Activated naive CD8-positive, alpha-beta T cell (primary cell): Measurements from ENCODE around the gene MGMT.

ENCODE experiments used
- H3K27ac Mint-ChIP-seq: one replicate; pipeline ENCODE4 v1.8.0; 2021; ENCODE audit warnings: mixed read lengths
- H3K27me3 Mint-ChIP-seq: one replicate; pipeline ENCODE4 v1.8.0; 2021; ENCODE audit warnings: mixed read lengths
- H3K36me3 Mint-ChIP-seq: one replicate; pipeline ENCODE4 v1.8.0; 2021; ENCODE audit warnings: mixed read lengths
- H3K4me1 Mint-ChIP-seq: one replicate; pipeline ENCODE4 v1.8.0; 2021; ENCODE audit warnings: low read depth, mixed read lengths
- H3K4me3 Mint-ChIP-seq: one replicate; pipeline ENCODE4 v1.8.0; 2021; ENCODE audit warnings: mild to moderate bottlenecking, mixed read lengths
- H3K9me3 Mint-ChIP-seq: one replicate; pipeline ENCODE4 v1.8.0; 2021; ENCODE audit warnings: low read depth, mixed read lengths

The MGMT gene

DNA sequence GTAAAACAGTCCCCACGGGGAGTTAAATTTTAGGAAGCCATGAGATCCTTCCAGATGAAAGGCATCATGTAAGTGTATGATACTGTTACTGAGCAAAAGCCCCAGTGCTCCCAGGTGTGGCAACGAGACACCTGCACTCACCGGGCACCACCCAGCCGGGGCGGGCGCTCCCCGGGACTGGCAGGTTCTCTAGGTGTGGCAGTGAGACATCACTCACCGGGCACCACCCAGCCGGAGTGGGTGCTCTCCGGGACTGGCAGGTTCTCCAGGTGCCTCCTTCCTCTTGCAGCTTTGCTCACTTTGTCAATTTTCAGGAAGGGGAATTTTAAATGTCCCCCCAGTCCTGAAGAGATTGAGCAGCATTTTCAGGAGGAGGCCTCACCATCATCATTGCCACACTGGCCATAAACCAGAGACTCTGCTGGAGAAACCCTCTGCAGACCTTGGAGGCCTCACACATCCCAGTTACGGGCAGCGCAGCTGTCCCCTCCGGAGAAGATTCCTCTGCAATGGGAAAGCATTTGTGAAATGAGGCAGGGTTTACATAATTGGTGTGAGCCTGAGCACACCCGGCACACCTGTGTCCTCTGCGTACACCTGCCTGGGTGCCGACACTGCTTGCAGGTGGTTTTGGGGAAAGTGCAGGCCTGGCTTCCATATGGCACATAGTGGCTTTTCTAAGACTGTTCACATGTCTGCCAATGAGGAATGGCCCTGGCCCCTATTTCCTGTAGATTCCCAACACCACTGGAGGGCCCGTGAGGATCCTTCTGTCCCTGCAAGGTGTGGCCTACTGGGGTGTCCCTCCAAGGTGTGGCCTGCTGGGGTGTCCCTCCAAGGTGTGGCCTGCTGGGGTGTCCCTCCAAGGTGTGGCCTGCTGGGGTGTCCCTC, 305.7 kb downstream of the MGMT start:
- Mint-ChIP-seq H3K4me1 (no peaks in the 10 kb centered on the region), H3K4me3 (no peak overlapping the region), H3K27ac (no peak overlapping the region), H3K36me3 (peaks cover 21% of the 10 kb centered on the region), H3K9me3 (no peaks in the 10 kb centered on the region), H3K27me3 (no peaks in the 10 kb centered on the region)

DNA sequence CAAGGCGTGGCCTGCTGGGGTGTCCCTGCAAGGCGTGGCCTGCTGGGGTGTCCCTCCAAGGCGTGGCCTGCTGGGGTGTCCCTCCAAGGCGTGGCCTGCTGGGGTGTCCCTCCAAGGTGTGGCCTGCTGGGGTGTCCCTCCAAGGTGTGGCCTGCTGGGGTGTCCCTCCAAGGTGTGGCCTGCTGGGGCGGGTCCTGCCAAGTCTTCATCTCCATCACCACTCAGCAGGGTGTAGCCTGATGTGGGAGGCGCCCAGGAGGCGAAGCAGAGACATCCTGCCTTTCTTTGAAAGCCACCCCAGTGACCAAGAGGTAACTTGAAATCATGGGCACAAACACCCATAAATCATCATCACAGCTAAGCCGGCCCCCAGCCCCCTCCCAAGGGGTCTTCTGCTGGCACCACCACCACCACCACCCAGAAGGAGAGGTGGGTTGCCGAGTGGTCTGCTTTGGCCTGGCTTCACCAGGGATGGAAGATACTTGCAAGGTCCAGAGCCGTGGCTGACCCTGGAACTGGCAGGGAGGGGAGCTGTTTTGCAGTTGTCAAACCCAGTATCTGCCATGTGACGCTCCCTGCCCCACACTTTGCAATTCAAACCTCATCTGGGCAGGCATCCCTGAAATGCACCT, 306.4 kb downstream of the MGMT start:
- no peaks in the 10 kb centered on the region for H3K9me3 Mint-ChIP-seq

DNA sequence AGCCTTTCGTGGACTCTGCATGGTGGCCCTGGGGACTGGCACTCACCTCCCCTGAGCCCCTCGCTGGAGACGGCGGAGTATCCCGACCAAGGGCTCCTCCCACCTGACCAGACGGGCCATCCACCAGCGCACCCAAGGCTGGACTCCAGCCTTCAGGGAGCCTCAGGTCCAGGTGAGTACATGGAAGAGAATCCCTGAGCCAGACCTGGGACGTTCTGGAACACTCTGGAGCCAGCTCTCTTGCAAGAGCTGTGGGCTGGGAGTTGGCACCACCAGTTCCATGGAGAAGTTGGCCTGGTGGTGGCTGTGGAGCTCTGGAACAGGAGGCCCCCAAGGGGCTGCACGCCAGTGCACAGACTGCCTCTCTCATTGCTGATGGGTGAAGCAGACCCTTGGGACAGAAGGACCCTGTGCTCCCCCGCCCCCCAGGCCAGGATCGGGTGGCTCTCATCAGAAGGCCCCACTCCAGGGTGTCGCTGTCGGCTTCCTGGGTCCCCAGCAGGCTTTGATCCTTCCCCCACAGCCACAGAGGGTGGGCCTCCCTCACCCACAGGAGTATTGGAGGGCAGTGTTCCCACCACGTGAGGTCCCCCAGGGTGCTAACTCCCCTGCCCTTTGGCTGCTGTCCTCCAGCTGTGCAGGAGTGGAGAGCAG, 307.2 kb downstream of the MGMT start:
- H3K36me3 Mint-ChIP-seq = peaks cover 19% of the 10 kb centered on the region
- H3K4me1 Mint-ChIP-seq = no peaks in the 10 kb centered on the region
- no peaks in the 10 kb centered on the region for H3K9me3 Mint-ChIP-seq
- no peak overlapping the region for H3K27ac Mint-ChIP-seq
- H3K4me3 Mint-ChIP-seq = no peak overlapping the region
- H3K27me3 Mint-ChIP-seq = no peaks in the 10 kb centered on the region

More for the DNA sequence above, 306.4 kb downstream of the MGMT start:
- Mint-ChIP-seq H3K27ac (no peak overlapping the region), H3K27me3 (no peaks in the 10 kb centered on the region), H3K36me3 (peaks cover 21% of the 10 kb centered on the region), H3K4me3 (no peak overlapping the region), H3K4me1 (no peaks in the 10 kb centered on the region)

DNA sequence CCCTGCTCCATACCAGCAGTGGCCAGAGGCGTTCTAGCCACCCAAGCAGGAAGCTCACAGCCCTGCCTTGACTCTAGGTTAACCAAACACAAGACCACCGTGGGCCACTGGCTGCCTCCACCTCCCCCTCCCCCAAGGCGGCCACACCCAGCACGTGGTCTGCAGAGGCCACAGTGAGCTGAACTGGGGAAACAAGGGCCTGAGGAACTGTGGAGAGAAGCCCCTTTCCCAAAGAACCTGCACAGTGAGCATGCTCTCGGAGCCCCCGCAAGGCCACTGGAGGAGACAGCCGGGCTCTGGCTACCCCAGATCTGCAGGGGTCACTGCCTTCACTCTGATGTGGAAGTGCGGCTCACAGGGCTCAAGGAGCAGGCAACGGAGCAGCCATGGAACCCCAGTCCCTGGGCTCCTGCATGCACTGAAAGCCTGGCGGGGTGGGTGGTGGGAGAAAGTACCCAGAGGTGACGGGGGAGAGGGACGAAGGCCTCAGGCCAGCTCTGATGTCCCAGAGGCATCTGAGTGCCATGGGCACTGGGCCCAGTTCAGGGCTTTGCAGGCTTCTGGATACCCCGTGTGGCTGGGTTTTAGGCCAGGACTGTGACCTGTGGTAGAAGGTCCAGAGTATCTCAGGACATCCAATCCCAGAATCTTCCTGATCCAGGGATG, 307.8 kb downstream of the MGMT start:
- no peak overlapping the region for H3K4me3 Mint-ChIP-seq
- H3K36me3 Mint-ChIP-seq = peaks cover 15% of the 10 kb centered on the region
- H3K27ac Mint-ChIP-seq = no peak overlapping the region
- no peaks in the 10 kb centered on the region for H3K9me3 Mint-ChIP-seq
- no peaks in the 10 kb centered on the region for H3K4me1 Mint-ChIP-seq
- no peaks in the 10 kb centered on the region for H3K27me3 Mint-ChIP-seq

DNA sequence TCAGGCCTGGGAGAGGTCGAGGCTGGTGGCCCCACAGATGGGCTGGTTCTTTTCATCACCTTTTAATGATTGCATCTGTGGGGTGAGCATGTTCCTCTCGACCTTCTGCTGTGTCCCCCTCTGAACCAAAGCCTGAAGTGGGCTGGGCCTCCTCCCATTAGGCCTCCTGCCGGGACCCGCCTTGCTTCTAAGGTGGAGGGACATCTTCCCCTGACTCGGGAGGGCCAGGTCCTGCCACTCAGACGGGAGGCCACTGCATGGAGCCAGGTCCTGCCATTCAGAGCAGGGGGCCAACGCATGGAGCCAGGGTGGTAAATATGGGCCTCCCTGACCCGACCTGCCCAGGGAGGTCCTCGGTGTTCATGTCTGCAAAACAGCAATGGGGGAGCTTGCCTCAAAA, 308.6 kb downstream of the MGMT start:
- Mint-ChIP-seq H3K4me3 (no peak overlapping the region), H3K27me3 (no peaks in the 10 kb centered on the region), H3K27ac (no peak overlapping the region), H3K4me1 (no peaks in the 10 kb centered on the region), H3K36me3 (peaks cover 13% of the 10 kb centered on the region), H3K9me3 (no peaks in the 10 kb centered on the region)

DNA sequence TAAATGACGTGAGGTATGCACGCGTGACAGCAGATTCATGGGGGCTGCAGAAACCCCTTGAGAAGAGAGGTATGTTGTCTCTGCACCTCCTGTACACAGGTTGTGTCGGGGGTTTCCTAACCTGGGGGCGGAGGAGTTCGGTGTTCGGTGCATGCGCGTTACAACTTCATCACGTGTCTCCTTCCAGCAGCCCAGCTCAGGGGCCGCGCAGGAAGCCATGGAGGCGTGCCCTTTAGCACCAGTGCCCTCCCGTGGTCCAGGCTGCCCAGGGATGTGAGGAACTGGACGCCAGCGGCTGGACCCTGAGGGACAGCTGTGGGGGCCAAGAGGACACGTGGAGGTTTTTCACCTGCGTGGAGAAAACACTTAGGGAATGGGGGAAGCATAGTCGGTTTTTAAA, 310.6 kb downstream of the MGMT start:
- Mint-ChIP-seq H3K27ac (no peak overlapping the region), H3K9me3 (no peaks in the 10 kb centered on the region), H3K4me3 (no peak overlapping the region), H3K27me3 (no peaks in the 10 kb centered on the region), H3K36me3 (peaks cover 5% of the 10 kb centered on the region), H3K4me1 (no peaks in the 10 kb centered on the region)

DNA sequence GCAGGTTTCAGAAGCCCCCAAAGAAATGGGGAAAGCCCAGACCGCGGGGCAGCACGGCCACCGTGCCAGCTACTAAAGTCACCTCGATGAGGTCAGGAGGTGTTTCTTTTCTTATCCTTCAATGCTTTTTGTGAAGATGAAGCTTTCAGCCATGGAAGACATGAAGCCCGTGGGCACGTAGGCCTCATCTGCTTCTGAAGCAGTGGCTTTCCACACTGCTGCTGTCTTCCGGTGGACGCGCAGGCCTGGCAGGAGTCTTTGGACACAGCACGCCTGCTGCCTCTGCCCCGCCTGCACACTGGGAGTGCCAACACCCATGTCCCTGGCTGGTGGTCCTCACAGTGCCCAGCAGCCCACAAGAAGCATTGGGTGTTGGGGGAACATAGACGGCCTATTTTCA, 311.5 kb downstream of the MGMT start:
- no peak overlapping the region for H3K4me3 Mint-ChIP-seq
- H3K4me1 Mint-ChIP-seq = no peaks in the 10 kb centered on the region
- peaks cover 8% of the 10 kb centered on the region for H3K36me3 Mint-ChIP-seq
- H3K9me3 Mint-ChIP-seq = no peaks in the 10 kb centered on the region
- no peak overlapping the region for H3K27ac Mint-ChIP-seq
- no peaks in the 10 kb centered on the region for H3K27me3 Mint-ChIP-seq

DNA sequence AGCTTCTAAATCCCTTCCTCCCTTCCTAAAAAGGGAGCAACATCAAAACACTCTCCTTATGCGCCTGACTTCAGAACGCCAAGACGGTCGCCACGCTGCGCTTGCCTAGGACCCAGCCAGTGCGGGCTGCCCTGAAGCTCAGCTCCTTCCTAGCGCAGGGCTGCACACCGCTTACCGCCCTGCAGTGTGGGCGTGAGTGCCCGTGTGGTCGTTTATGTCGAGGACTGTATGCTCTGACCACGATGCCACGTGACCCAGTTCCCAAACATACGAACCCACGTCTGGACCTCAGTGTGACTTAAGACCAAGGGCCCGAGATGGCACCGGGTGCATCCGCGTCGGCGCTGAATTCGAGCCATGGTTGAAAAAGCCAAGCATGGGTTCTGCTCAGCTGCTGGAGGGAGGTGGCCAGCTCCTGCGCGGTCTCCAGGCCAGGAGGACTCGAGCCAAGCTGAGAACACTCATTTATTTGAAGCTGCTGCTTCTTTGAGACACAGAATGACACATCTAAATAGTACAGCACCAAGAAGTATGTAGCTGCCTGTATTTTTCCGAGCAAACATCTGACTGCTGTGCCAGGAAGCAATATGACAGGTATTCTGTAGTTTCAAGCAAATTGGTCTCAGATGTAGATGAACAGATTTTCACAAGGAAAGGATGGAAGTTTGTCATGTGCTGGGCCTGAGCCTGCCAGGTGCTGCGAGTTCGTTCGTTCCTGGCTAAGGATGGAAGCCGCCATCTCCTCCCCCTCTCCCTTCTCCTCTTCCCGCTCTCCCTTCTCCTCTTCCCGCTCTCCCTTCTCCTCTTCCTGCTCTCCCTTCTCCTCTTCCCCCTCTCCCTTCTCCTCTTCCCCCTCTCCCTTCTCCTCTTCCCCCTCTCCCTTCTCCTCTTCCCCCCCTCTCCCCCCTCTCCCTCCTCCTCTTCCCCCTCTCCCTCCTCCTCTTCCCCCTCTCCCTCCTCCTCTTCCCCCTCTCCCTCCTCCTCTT, 312.4 kb downstream of the MGMT start:
- Mint-ChIP-seq H3K4me1 (no peaks in the 10 kb centered on the region), H3K36me3 (peaks cover 10% of the 10 kb centered on the region), H3K27ac (no peak overlapping the region), H3K4me3 (no peak overlapping the region), H3K9me3 (peaks cover 2% of the 10 kb centered on the region), H3K27me3 (no peaks in the 10 kb centered on the region)

DNA sequence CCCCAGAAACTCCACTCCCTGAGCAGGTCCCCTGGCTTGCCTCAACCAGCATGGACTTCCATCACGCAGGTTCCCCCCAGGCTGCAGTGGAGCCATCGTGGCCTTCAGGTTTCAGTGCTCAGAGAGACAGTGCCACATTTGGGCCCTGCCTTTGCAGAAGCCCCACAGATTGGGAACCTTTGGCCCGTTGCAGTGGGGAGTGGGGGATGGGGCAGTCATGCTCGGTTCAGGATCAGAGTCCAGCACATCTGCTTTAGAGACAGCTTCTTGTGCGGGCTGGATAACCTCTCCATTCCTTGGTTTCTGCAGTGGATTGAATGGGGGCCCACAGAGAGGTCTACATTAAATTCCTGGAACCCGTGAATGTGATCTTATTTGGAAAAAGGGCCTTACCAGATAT, 313.2 kb downstream of the MGMT start:
- Mint-ChIP-seq H3K4me3 (no peak overlapping the region), H3K4me1 (no peaks in the 10 kb centered on the region), H3K36me3 (peaks cover 12% of the 10 kb centered on the region), H3K27ac (no peak overlapping the region), H3K9me3 (peaks cover 4% of the 10 kb centered on the region), H3K27me3 (no peaks in the 10 kb centered on the region)

DNA sequence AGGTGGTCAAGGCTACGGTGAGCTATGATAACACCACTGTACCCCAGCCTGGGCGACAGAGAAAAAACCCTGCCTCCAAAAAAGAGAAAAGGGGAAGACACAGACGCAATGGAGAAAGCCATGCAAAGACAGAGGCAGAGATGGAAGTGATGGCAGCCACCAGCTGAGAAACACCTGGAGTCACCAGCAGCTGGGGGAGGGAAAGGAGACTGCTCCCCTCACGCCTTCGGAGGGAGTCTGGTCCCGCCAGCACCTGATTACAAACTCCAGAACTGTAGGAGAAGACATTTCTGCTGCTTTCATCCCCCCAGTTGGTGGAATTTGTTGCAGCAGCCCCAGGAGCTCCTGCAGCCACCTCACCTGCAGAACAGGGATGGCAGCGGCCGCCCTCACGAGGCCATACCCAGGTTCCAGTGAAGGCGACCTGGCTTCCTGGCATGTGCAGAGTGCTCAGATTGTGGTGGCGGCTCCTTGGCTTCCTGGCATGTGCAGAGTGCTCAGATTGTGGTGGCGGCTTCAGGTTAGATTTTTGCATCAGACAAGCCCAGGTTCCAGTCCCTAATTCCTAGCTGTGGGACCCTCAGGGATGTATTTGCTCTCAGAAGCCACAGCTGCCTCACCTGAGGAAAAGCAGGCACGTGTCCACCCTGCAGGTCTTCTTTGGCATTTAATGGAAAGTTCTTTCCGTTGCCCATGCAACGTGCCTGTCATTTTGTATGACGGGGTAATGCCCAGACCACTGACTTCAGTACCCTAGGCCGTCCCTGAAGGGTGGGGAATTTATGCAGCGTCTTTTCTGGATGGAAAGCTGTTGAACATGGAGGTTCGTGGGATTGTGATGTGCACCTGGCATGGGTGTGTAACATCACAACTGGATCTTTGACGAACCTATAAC, 314.1 kb downstream of the MGMT start:
- peaks cover 12% of the 10 kb centered on the region for H3K36me3 Mint-ChIP-seq
- H3K4me3 Mint-ChIP-seq = no peak overlapping the region
- H3K9me3 Mint-ChIP-seq = peaks cover 4% of the 10 kb centered on the region
- H3K4me1 Mint-ChIP-seq = no peaks in the 10 kb centered on the region
- no peak overlapping the region for H3K27ac Mint-ChIP-seq
- no peaks in the 10 kb centered on the region for H3K27me3 Mint-ChIP-seq

DNA sequence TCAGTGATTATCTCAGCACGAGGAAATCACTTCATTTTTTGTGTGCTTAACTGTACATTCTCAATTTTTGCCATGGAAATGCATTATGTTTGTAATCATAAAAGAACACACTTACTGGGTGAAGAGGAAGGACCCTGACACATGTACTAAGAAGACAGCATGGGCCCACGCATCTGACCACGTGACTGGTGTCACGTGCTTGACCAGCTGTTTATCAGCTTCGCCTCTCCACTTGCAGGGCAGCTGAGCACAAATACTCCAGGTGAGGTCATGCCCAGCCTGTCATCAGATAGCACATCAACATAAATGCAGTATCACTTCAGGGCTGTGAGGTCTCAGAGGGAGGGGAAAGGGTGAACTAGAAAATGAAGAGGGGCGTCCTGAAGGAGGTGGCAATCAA, 317.2 kb downstream of the MGMT start:
- no peak overlapping the region for H3K4me3 Mint-ChIP-seq
- no peaks in the 10 kb centered on the region for H3K27me3 Mint-ChIP-seq
- H3K27ac Mint-ChIP-seq = no peak overlapping the region
- H3K36me3 Mint-ChIP-seq = peaks cover 11% of the 10 kb centered on the region
- H3K9me3 Mint-ChIP-seq = peaks cover 10% of the 10 kb centered on the region
- H3K4me1 Mint-ChIP-seq = no peaks in the 10 kb centered on the region

DNA sequence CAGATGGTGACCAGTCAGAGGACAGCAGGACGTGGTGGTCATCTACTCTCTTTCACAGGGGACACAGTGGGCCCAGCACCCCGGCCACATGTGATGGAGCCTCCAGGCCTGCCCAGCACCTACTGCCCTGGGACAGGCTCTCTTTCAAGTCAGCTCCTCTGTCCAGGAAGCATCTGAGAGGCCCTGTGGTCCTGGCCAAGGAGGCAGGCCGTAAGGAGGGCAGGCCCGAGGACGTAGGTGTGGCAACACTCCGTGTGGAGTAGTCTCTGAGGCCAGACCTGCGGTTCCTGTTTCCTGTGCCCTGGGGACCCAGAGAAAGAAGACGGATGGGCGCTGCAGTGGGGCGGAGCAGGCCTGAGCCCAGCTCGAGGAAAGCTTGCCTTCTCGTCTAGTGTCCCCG, 317.9 kb downstream of the MGMT start:
- H3K27ac Mint-ChIP-seq = no peak overlapping the region
- H3K36me3 Mint-ChIP-seq = peaks cover 11% of the 10 kb centered on the region
- no peaks in the 10 kb centered on the region for H3K4me1 Mint-ChIP-seq
- no peak overlapping the region for H3K4me3 Mint-ChIP-seq
- no peaks in the 10 kb centered on the region for H3K27me3 Mint-ChIP-seq
- H3K9me3 Mint-ChIP-seq = peaks cover 10% of the 10 kb centered on the region

DNA sequence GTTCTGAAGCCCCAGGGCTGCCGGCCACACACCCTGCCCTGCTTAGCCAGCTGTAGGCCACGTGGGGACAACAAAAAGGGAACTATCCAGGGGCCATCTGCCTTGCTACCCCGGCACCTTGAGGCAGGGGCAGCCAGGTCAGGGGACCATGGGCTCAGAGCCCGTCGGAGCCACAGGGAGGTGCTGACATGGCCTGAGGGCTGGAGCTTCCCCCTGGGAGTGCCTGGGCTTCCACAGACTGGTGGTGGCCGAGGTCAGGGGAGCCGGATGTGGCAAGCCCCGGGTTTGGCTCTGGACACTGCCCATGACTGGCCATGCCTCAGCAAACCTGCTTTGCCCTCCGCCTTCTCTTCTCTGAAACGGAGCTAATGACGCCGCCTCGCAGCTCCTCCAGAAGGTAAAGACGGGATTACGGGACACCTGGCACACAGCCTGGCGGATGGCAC, 318.5 kb downstream of the MGMT start:
- Mint-ChIP-seq H3K27ac (no peak overlapping the region), H3K27me3 (no peaks in the 10 kb centered on the region), H3K4me3 (no peak overlapping the region), H3K4me1 (no peaks in the 10 kb centered on the region), H3K36me3 (peaks cover 11% of the 10 kb centered on the region), H3K9me3 (peaks cover 10% of the 10 kb centered on the region)
